NCI-H1105 treated with DMSO at 0.1 percent for 48 hours (cell line): Measurements from ENCODE around the gene ZNF23.

Experiments
- DNase-seq: peaks from one replicate; lab custom pipeline; 2025; lab: John Stamatoyannopoulos, UW

The ZNF23 gene

GRCh38 chr16:71426069-71426879 lies 35.8 kb downstream of the ZNF23 start:
- no peak for DNase-seq

GRCh38 chr16:71425746-71426068 lies 36.3 kb downstream of the ZNF23 start:
- DNase-seq: no peak

- DNase-seq: no peak
These were observed 37.4 kb downstream of the ZNF23 start for GRCh38 chr16:71424626-71425025.

- no peak for DNase-seq
These were observed 38.2 kb downstream of the ZNF23 start for GRCh38 chr16:71423865-71424264.

GRCh38 chr16:71423016-71423415 lies 39.0 kb downstream of the ZNF23 start:
- DNase-seq: no peak

- DNase-seq: no peak
These were observed 40.1 kb downstream of the ZNF23 start for GRCh38 chr16:71421911-71422310.

GRCh38 chr16:71414038-71414437 lies 48.0 kb downstream of the ZNF23 start:
- DNase-seq: no peak

GRCh38 chr16:71413341-71413740 lies 48.7 kb downstream of the ZNF23 start:
- no peak for DNase-seq

- peak; percentile 52 for DNase-seq
These were observed 49.5 kb downstream of the ZNF23 start for GRCh38 chr16:71412270-71413160.

- no peak for DNase-seq
These were observed 51.9 kb downstream of the ZNF23 start for GRCh38 chr16:71410146-71410545.

- DNase-seq: no peak
These were observed 52.9 kb downstream of the ZNF23 start for GRCh38 chr16:71409011-71409775.

GRCh38 chr16:71408536-71408935 lies 53.5 kb downstream of the ZNF23 start:
- no peak for DNase-seq

- no peak for DNase-seq
These were observed 54.3 kb downstream of the ZNF23 start for GRCh38 chr16:71407731-71408130.

- no peak for DNase-seq
These were observed 55.3 kb downstream of the ZNF23 start for GRCh38 chr16:71406724-71407123.

- DNase-seq: no peak
These were observed 55.7 kb downstream of the ZNF23 start for GRCh38 chr16:71406316-71406715.

- DNase-seq: no peak
These were observed 57.7 kb downstream of the ZNF23 start for GRCh38 chr16:71404364-71404763.

- DNase-seq: no peak
These were observed 59.4 kb downstream of the ZNF23 start for GRCh38 chr16:71402674-71403073.

- no peak for DNase-seq
These were observed 60.0 kb downstream of the ZNF23 start for GRCh38 chr16:71402007-71402406.

GRCh38 chr16:71399801-71400563 lies 62.1 kb downstream of the ZNF23 start:
- DNase-seq: no peak
